DMS153 (cell line): Measurements from ENCODE around the gene LRP1B.

Experiments used
- DNase-seq: peaks from one replicate; lab custom pipeline; 2025; lab: John Stamatoyannopoulos, UW

LRP1B gene

DNA sequence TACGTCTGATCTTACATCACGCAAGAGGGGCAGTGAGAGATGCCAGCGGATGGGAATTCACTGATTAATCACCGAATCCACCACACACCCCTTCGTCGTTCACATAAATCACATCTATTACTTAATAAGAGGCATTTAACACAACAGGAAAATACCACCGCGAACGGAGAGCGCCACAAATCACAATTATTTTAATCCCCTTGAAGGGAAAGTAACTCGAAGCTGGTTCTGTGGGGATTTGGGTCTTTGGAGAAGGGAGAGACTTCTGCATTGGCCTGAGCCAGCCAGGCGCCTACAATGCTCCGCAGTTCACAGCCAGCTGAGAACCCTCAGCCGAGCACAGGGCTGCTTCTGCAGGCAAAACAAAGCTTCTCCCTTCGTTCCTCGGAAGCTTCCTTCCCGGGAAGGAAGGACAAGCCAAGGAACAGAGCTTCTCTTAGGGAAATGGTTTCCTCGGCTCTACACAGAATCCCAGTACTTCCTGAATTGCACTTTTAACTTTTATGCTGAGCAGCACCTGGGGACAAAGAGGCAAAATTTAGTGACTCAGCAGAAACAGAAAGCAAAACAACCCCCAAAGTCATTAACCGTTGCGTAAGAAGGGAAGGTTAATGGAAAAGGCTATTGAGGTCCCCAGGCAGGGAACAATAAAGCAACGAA, at the start of gene LRP1B:
Gene LRP1B (minus strand): TSS at position 7 of the 660 bp plus-strand sequence. CDS start 287 bp downstream, outside the sequence.
- no peak for DNase-seq

DNA sequence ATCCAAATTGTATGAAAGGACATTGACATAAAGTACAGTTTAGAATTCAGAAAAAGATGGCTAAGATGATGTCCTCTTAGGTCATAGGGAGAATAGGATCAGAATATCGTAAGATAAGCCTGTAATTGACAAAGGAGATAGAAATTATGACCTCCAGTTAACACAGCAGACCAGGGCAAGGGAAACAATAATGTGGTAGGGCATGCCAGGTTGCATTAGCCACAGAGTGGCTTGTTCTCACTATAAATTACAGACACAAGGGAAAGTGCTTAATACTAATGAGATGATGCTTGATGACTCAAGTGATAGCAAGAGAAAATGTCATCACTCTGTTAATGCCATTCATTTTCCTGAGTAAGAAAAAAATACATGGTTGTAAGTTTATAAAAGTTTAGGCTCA, 48.9 kb upstream of the LRP1B start:
- no peak for DNase-seq

DNA sequence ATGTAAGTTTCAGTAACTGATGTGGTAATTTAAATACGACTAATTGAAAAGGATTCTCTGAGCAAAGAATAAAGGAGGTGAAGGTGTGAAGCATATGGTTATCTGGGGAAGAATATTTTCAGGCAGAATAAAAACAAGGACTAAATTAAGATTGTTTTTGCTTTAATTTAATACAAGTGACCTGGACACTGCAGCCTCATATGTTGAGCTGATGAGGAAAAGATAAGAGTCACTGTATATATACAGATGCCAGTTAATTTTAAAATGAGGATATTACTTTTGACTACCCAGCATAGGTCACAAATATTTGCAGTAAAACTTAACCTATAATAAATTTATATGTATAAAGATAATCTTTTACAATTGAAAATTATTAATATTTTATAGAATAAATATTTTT, 47.8 kb upstream of the LRP1B start:
- no peak for DNase-seq

DNA sequence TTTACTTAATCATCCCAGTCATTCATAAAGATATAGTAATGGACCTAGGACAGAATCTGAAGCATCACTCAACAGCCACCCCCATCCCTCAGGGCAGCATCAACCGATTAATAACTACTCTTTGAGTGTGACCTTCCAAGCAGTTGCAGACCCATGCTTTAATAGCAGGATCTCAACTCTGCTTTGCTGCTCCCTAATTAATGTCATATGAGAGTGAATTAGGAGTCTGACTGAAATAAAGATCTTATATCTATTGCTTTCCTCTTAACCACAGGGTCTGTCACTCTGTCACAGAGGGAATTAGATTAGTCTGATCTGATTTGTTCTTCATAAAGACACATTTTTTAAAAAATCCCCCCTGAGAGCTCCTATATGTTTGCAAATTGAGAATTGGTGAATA, 46.1 kb upstream of the LRP1B start:
- no peak for DNase-seq

DNA sequence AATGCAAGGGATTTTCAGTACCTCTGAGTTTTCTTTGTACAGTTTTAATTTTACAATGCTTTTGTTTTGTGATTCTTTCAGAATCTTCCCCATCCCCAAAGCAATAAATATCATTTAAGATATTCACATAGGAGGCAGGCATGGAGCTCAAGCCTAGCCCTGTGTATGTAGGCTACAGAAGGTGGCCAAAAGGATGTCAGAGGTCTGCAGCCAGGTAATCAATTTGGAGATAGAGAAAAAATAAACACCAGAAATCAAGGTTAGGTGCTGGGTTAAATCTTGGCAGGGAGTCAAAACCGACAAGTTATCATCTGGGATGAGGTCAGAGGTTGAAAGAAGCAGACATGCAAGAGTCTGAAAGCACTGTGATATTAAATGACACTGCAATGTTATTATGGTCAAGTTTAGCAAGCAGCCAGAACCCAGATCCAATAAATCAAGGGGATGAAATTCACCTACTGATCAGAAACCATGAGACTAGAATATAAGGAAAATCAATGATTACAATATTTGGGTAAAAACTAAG, 45.1 kb upstream of the LRP1B start:
- DNase-seq = no peak

DNA sequence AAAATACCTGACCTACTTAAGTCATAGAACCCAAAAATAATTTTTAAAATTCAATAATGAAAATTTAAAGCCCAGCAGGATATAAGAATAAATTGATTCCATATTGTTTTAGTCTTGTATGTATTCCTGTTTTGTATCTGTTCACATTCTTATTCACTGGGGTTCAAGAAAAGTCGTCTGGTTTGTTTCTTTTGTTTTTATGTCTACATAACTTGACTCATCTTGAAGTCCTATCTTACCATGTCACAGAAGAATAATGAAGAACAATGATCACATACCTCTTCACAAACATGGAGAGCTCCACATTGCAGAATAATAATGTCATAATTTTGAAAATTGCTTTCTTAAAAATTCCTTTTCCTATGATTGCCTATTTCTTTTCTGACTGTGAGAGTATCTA, 43.4 kb upstream of the LRP1B start:
- DNase-seq = no peak

DNA sequence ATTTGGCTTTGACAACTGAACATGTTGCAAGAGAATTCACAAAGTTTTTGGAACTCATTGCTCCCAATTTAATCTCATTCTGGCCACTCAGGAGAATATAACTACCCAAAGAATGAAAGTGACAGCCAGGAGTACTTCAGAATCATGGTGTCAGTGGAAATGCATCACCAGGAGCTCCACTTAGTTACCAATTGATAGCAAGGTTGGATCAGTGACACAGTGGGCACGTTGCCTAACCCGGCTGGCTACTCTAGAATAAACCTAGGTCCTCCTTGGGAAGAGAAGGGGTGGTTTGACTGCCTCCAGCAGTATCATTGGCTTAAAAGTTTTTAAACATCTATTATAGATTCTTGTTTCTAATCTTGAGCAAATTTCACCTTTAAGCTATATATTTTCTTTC, 40.0 kb upstream of the LRP1B start:
- no peak for DNase-seq

DNA sequence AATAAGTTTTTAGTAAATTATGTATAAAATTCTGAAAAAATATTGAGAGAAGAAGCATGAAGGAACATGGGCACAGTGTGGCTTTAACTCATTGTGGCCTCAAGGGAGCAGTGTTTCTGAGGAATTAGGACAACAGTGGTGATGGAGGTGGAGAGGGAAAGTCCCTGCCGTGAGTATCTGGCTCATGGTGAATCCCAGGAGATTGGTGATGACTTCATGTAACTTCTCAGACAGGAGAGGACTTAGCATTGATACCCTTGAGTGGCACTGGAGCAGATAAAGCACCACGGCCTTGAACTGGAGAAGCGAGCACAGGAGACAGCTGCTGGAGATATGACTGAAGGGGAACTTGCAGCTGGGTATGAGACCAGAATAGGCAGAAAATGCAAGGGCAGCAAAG, 35.0 kb upstream of the LRP1B start:
- no peak for DNase-seq

DNA sequence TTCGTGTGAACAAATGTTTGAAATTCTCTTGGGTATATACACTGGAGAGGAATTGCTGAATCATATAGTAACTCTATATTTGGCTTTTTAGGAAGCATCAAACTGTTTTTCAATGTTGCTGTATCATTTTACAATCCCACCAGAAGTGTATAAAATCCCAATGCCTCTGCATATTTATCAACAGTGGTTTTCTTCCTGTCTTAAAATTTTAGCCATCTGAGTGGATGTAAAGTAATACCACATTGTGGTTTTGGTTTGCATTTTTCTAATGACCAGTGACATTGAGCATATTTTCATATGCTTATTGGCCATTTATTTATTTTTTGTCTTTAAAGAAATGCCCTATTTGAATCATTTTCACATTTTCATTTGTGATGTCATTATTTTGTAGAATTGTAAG, 22.8 kb upstream of the LRP1B start:
- no peak for DNase-seq

DNA sequence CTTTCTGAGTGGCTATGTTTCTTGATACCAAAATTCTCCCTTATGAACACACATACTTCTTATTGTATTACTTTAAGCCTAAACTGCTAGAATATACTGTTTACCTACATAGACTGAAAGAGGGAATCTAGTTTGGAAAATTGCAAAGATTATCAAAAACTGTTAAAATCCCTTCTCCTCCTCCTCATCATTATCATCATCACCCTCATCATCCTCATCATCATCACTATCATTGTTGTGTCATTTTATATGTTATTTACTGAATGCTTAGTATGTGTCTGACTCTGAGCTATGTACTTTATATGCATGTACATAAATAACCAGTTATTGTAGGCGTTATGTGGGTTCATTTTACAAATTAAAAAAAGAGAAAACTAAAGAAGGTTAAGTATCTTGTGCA, 19.6 kb upstream of the LRP1B start:
- no peak for DNase-seq

DNA sequence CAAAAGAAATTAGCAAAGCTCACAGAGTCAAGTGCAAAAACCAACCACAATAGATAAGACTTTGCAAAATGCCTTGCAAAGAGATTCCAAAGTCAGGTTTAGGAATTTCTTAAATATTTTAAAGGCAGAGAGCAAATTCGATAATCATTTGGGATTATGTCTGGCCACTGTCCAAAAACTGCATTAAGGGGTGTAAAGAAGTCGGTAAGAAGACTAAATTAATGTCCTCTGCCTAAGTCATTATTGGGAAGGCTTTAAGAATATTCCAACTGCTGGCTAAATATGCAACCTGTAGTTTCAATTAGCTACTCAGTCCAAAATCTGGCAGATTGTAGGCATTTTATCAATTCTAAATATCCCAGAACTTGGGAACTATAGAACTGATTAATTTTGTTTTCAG, 13.7 kb upstream of the LRP1B start:
- no peak for DNase-seq

DNA sequence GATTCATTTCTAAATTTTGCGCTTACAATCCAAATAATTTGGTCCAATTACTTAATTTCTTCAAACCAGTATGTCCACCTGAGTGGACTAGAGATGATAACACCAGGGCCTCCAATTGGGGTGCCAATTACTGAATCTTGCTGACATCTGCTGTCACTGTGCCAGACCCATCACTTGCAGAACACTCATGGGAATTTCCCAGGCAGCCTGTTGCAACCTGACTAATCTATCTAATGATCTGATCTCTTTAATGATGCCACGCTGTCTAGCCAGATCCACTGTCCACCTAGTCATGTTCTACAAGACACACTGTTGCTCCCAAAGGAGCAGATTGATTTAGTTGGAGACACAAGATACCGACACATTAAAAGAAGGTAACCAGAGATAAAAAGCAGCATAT, 11.8 kb upstream of the LRP1B start:
- DNase-seq = no peak

DNA sequence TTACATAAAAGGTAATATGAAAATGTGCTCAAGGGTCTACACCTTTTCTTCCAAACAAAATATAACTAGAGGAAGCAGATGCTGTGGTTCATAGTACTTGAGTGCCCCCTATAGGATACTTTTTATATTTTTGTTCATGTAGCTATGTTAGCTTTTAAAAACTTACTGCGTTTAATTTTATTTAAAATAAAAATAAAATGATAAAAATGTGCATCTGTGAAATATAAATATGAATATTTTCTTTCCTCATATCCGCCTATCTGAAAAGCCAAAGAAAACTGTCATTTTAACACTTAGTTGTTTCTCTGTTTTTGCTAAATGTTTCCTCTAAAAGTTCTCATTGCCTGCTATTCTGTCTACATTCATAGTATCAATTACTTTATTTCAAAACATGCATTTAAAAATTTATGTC, 9.6 kb upstream of the LRP1B start:
- peak; percentile 19 for DNase-seq

DNA sequence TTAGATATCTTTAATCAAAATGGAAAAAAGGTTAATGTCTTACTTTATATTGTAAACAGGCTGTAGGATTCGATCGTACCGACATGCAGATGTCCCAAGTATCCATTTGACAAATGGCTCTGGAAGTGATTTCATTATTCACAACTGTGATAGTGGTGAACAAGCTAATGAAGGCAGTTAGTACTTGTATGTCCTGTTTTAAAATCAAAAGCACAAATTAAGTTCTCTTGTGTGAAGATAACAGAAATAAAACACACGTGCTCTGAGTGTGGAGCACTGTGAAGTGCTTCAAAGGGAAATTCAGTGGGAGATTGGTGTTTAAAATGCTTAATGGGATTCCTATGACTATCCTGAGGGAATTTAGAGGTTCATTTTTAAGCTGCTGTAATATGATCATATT, 8.6 kb upstream of the LRP1B start:
- DNase-seq = no peak

DNA sequence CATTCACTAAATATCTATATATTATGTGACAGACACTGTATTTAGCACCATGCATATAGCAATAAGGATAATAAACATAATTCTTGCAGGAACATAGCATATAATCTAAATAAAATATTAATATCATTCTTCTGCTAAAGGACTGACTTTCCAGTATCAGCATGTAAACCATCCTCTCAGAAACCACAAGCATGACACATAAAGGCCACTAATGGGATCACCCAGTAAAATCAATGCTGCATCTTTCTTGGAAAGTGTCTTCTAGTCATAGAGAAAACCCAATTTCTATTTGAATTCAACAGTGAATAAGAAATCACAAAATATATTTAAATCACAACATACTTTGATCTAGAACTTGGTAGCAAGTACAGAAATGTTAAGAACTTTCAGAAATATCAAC, 5.8 kb upstream of the LRP1B start:
- DNase-seq = no peak

DNA sequence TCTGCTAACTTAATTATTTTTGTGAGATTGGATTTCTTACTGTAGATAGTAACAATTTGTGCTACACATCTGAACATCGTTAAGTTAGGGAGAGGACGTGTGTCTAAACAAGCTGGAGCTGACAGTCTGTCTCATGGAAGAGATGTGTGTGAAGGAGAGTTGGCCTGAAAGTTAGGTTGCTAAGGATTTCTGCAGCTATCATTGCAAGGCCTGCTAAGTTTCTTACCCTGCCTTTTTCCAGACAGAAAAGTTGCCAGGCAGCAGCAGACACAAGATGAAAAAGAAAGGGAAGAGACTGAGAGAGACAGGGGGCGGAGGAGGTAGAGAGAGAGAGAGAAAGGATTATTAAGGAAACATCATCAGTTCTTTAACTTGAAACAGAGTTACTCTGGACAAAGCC, 4.1 kb upstream of the LRP1B start:
- no peak for DNase-seq

DNA sequence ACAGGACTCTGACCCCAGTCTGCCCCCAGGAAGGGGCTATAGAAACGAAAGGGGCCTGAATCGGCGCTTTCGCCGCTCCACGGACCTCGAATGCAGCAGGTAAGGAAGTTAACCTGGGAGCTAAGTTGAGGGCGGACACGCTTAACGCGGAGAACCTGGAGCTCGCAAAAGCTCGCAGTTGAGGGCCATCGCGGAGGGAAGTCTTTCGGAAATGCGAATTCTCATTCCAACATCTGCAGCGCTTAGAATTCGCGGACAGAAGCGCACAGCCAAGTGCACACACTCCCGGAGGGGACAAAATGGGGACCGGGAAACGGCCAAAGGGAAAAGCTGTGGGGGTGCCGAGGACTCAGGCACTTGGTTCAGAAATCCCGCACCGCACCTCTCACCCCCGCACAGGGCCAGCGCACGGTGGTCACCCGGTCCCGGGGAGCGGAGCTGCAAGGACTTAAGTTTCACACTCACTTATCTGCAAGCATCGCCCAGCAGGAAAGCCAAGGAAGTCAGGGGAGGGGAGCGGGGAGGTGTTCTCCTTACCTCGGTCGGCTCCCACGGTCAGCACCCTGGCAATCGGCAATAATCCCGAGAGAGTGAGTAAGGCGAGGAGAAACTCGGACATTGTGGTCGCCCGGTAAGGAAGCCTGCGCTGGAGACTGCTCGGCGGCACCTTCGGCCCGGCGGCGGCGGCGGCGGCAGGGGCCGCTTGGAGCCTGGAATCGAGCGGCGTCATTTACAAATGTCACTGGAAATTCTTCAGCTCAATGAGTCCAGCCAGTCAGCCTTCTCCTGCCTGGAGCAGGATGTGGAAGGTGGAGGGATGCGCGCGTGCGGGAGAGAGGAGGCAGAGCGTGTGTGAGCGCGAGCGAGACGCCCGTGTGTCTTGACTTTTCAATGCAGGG, 456 bp downstream of the LRP1B start:
- peak; percentile 45 for DNase-seq

DNA sequence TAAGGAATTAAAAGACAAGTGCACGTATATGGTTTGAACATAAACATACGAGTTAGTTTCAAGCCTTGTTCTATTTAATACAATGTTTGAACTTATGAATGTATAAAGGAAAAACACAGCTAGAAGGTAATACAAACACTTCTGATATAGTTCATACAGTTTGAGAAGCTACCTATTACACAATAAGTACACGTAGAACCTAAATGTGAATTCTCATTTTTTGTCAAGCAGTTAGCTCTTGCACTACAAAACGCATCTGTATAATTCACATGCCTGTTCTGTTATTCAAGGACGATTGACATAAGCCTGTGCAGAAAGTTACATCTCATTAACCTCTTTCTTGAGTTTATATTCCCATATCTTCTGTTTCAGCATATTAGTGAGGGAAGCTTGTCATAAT, 2.7 kb downstream of the LRP1B start:
- no peak for DNase-seq

DNA sequence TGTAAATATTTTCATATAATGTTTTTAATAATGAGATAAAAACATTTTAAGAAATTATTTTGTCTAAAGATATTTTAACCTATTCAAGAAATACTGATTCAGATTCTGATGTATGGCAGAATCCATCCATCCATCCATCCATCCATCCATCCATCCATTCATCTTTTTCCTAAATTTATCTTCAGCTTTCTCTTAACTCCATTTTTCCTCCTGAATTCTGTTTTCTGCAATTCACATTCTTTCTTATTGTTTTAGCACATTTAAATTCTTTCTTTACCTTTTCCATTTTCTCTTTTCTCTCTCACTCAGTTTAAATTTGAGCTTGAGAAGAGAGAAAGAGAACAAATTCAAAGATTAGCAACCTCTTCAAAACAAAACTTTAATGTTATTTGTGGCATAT, 3.6 kb downstream of the LRP1B start:
- no peak for DNase-seq

DNA sequence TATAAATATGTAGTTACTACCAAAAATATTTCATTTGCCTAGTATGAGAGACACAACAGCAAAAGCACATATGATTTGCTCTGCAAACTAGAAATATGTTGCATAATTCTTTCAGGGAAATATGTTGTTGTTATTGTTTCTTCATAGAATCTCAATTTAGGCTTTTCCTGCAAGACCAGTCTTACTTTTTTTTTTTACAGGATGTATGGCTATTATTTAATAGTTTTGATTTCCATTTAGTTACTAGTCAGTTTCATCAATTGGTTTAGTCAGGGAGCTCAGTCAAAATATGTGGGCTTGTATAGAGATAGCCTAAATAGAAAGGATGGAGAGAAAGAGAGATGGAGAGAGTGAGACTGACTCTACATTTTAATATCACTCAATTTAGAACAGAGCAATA, 6.1 kb downstream of the LRP1B start:
- no peak for DNase-seq

DNA sequence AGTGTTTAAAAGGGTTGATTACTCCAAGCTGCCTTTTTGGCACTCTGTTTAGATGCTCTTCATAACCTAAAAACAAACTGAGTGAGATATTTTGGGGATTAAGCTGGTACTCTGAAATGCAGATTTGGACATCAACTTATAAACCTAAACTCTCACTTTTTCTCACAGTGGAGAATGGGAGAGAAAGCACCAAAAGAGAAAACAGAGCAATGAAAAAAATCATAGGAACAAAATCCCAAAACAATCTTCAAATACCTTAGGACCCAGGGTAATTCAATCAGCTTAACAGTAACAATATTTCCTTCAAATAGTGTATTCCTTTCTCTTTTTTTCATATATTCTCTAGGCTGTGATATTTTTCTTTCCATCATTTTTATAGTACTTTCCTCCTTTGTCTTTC, 11.5 kb downstream of the LRP1B start:
- DNase-seq = no peak

DNA sequence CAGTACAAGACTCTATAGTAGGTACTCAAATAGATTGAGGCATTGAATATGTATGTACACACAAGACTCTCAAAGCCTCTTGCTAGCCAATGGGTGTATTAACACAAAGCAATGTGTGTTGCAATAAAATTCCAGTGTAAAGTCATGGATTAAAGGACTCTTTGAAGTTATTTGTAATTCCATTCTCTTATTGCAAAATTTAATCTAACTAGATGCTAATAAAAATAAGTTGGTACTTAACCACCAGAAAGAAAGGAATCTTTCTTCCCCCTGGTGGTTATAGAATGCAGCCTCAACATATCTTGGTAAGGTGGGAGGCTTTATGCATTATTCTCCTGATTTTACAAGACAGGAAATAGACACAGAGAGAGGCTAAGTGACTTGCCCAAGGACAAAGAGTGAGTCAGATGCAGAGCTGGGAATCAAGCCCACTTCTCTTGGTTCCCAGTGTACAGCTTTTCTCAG, 18.0 kb downstream of the LRP1B start:
- DNase-seq = no peak

DNA sequence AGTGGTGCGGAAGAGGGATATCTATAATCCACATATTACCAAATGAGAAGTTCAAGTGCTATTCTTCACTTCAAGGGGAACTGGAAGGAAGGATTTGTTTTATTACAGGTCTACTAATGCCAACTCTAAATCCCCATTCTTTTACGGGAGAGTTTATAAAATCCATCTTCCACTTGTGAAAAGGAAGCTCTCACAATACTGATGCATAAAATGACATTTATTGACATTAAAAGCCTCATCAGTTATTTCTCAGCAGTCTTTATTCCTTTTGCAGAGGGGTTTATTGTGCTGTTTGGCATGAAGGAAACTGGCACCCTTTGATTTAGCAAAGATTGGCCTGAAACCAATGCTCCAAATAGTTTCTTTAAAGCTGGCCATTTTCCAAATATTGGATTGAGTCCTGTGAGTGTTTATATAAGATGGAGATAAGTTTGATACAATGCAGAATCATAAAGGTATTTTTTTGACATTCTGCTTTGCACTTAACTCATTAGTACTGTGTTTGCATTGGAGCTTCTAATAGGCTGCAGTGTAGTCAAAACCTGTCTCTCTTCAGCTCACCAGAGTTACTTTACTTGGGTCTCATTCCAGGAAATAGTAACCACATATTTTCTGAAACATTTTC, 26.6 kb downstream of the LRP1B start:
- DNase-seq = peak; percentile 53
